ENCODE measurements around the gene WWOX. TPM values are rescaled to one million over a fixed set of nuclear protein-coding genes. Genes with fewer than 3 reads are reported as not detected.
A peak's percentile ranks its signal among the peaks of the same experiment; 100 is the strongest.

WWOX gene
- total RNA-seq, 1 donor from 2014 or later: 13.1 TPM

- intact Hi-C loops (cut with DNase I): no loop called here
- DNase-seq (ENCODE audit: missing footprints) (no peak), ATAC-seq (no peak)
Observed at GRCh38 chr16:78744099-78744498, 644.6 kb downstream of the WWOX start.

- ATAC-seq (no peak), DNase-seq (ENCODE audit: missing footprints) (no peak)
- intact Hi-C loops (cut with DNase I): no loop called here
Observed at GRCh38 chr16:78744796-78745107, 645.3 kb downstream of the WWOX start.

GRCh38 chr16:78745108-78746019 is 645.9 kb downstream of the WWOX start:
- no peak for ATAC-seq
- no peak for DNase-seq (ENCODE audit: missing footprints)
- intact Hi-C loops (cut with DNase I): no loop called here

- intact Hi-C loops (cut with DNase I): no loop called here
- ATAC-seq (no peak), DNase-seq (ENCODE audit: missing footprints) (no peak)
Observed at GRCh38 chr16:78746718-78747117, 647.3 kb downstream of the WWOX start.

- no peak for ATAC-seq
- intact Hi-C loops (cut with DNase I): no loop called here
- DNase-seq (ENCODE audit: missing footprints): no peak
Observed at GRCh38 chr16:78748220-78748929, 648.9 kb downstream of the WWOX start.

GRCh38 chr16:78749745-78750268 is 650.4 kb downstream of the WWOX start:
- DNase-seq (ENCODE audit: missing footprints) (no peak), ATAC-seq (no peak)
- intact Hi-C loops (cut with DNase I): loop anchor here (10.0 kb wide), 1 partner anchor 625 kb away; no protein-coding TSS in a partner anchor

- ATAC-seq (no peak), DNase-seq (ENCODE audit: missing footprints) (no peak)
- intact Hi-C loops (cut with DNase I): loop anchor here (10.0 kb wide), 1 partner anchor 626 kb away; no protein-coding TSS in a partner anchor
Observed at GRCh38 chr16:78750611-78751010, 651.2 kb downstream of the WWOX start.

GRCh38 chr16:78751601-78752000 is 652.1 kb downstream of the WWOX start:
- DNase-seq (ENCODE audit: missing footprints) (no peak), ATAC-seq (no peak)
- intact Hi-C loops (cut with DNase I): loop anchor here (10.0 kb wide), 1 partner anchor 627 kb away; no protein-coding TSS in a partner anchor

GRCh38 chr16:78754713-78755112 is 655.3 kb downstream of the WWOX start:
- no peak for DNase-seq (ENCODE audit: missing footprints)
- ATAC-seq: no peak
- intact Hi-C loops (cut with DNase I): loop anchor here (10.0 kb wide), 1 partner anchor 630 kb away; no protein-coding TSS in a partner anchor

- intact Hi-C loops (cut with DNase I): loop anchor here (10.0 kb wide), 1 partner anchor 631 kb away; no protein-coding TSS in a partner anchor
- DNase-seq (ENCODE audit: missing footprints) (no peak), ATAC-seq (no peak)
Observed at GRCh38 chr16:78755751-78756661, 656.6 kb downstream of the WWOX start.

GRCh38 chr16:78759596-78759995 is 660.1 kb downstream of the WWOX start:
- DNase-seq (ENCODE audit: missing footprints) (no peak), ATAC-seq (no peak)
- intact Hi-C loops (cut with DNase I): loop anchor here (10.0 kb wide), 1 partner anchor 635 kb away; no protein-coding TSS in a partner anchor

- intact Hi-C loops (cut with DNase I): no loop called here
- ATAC-seq: no peak
- no peak for DNase-seq (ENCODE audit: missing footprints)
Observed at GRCh38 chr16:78760611-78761010, 661.2 kb downstream of the WWOX start.

GRCh38 chr16:78761427-78761826 is 662.0 kb downstream of the WWOX start:
- DNase-seq (ENCODE audit: missing footprints) (no peak), ATAC-seq (no peak)
- intact Hi-C loops (cut with DNase I): no loop called here

GRCh38 chr16:78762222-78762621 is 662.8 kb downstream of the WWOX start:
- DNase-seq (ENCODE audit: missing footprints): no peak
- intact Hi-C loops (cut with DNase I): no loop called here

GRCh38 chr16:78763821-78764440 is 664.5 kb downstream of the WWOX start:
- intact Hi-C loops (cut with DNase I): no loop called here
- DNase-seq (ENCODE audit: missing footprints) (no peak), ATAC-seq (peak; percentile 60)

More at GRCh38 chr16:78762222-78762621, 662.8 kb downstream of the WWOX start:
- ATAC-seq: no peak

- intact Hi-C loops (cut with DNase I): no loop called here
Observed at GRCh38 chr16:78764478-78764877, 665.0 kb downstream of the WWOX start.

GRCh38 chr16:78768226-78768625 is 668.8 kb downstream of the WWOX start:
- DNase-seq (ENCODE audit: missing footprints): no peak
- intact Hi-C loops (cut with DNase I): no loop called here
- ATAC-seq: no peak

More at GRCh38 chr16:78764478-78764877, 665.0 kb downstream of the WWOX start:
- ATAC-seq (no peak), DNase-seq (ENCODE audit: missing footprints) (no peak)

- intact Hi-C loops (cut with DNase I): no loop called here
- ATAC-seq: no peak
Observed at GRCh38 chr16:78768718-78769117, 669.3 kb downstream of the WWOX start.

More at GRCh38 chr16:78768718-78769117, 669.3 kb downstream of the WWOX start:
- no peak for DNase-seq (ENCODE audit: missing footprints)

Measured in Right ventricle myocardium inferior (tissue), 1 donor.